NCI-H748 treated with DMSO at 0.1 percent for 48 hours (cell line): Measurements from ENCODE around the gene RAB27A.

Source experiments
- DNase-seq: peaks from one replicate; lab custom pipeline; 2025; lab: John Stamatoyannopoulos, UW

RAB27A gene

GRCh38 chr15:55222588-55222987 lies 67.0 kb downstream of the RAB27A start:
- no peak for DNase-seq

GRCh38 chr15:55221090-55222011 lies 68.3 kb downstream of the RAB27A start:
- DNase-seq, result no peak

- no peak for DNase-seq
These were observed 69.0 kb downstream of the RAB27A start for GRCh38 chr15:55220606-55221005.

- no peak for DNase-seq
These were observed 71.6 kb downstream of the RAB27A start for GRCh38 chr15:55218056-55218455.

GRCh38 chr15:55204464-55204863 lies 85.1 kb downstream of the RAB27A start:
- DNase-seq, result no peak

GRCh38 chr15:55202206-55202605 lies 87.4 kb downstream of the RAB27A start:
- DNase-seq, result no peak

GRCh38 chr15:55198706-55199105 lies 90.9 kb downstream of the RAB27A start:
- no peak for DNase-seq

- DNase-seq, result no peak
These were observed 91.9 kb downstream of the RAB27A start for GRCh38 chr15:55197719-55198118.

- no peak for DNase-seq
These were observed 92.3 kb downstream of the RAB27A start for GRCh38 chr15:55197362-55197705.

- peak; percentile 68 for DNase-seq
These were observed 92.9 kb downstream of the RAB27A start, which contains the start of gene RSL24D1 for GRCh38 chr15:55196458-55197361. Gene RSL24D1, minus strand, starts transcription at chr15:55196941. Its CDS starts 51 bp downstream, at chr15:55196890.

- no peak for DNase-seq
These were observed 93.6 kb downstream of the RAB27A start for GRCh38 chr15:55195996-55196395.

GRCh38 chr15:55194256-55194655 lies 95.4 kb downstream of the RAB27A start:
- no peak for DNase-seq

- no peak for DNase-seq
These were observed 103.3 kb downstream of the RAB27A start for GRCh38 chr15:55186331-55186730.

GRCh38 chr15:55183679-55184078 lies 105.9 kb downstream of the RAB27A start:
- DNase-seq, result no peak

GRCh38 chr15:55179141-55179540 lies 110.5 kb downstream of the RAB27A start:
- DNase-seq, result no peak

- DNase-seq, result no peak
These were observed 119.3 kb downstream of the RAB27A start for GRCh38 chr15:55170361-55170760.

GRCh38 chr15:55168350-55168974 lies 121.2 kb downstream of the RAB27A start:
- peak; percentile 25 for DNase-seq

GRCh38 chr15:55164284-55164683 lies 125.3 kb downstream of the RAB27A start:
- no peak for DNase-seq
